GM12892 (cell line): ENCODE results near the gene TLE3.

Source experiments
- DNase-seq: peaks from one replicate; pipeline ENCODE4 v3.0.0; 2011; ENCODE audit not compliant: insufficient read length
- FAIRE-seq: peaks from 2 replicates; lab custom pipeline; 2011; peaks lifted over from hg19 to GRCh38; lab: Jason Lieb, UNC
- POLR2A ChIP-seq: IDR thresholded peaks from 2 replicates; pipeline ENCODE4 v1.6.1; 2011; ENCODE audit warnings: low read depth, low read length, control low read depth
- POLR2AphosphoS5 ChIP-seq: IDR thresholded peaks from 2 replicates; pipeline ENCODE4 v1.6.1; 2011; ENCODE audit warnings: low read depth, low read length, control low read depth
- TAF1 ChIP-seq: IDR thresholded peaks from 2 replicates; pipeline ENCODE4 v1.6.1; 2011; ENCODE audit warnings: low read depth, mild to moderate bottlenecking, control low read depth, low read length, borderline replicate concordance

TLE3 gene

GRCh38 chr15:70072479-70072878 is 25.2 kb downstream of the TLE3 start:
- FAIRE-seq (no peak), DNase-seq (no peak)
- TF ChIP-seq TAF1 (no peak), POLR2A (no peak), POLR2AphosphoS5 (no peak)

- DNase-seq (no peak), FAIRE-seq (no peak)
- TF ChIP-seq POLR2AphosphoS5: no peak
- no peak for TF ChIP-seq POLR2A
- TF ChIP-seq TAF1: no peak
Measured at GRCh38 chr15:70071799-70072198, 25.9 kb downstream of the TLE3 start.

GRCh38 chr15:70069716-70070115 is 28.0 kb downstream of the TLE3 start:
- TF ChIP-seq POLR2A: no peak
- TF ChIP-seq POLR2AphosphoS5: no peak
- TF ChIP-seq TAF1: no peak
- FAIRE-seq (no peak), DNase-seq (no peak)

GRCh38 chr15:70068783-70069565 is 28.7 kb downstream of the TLE3 start:
- DNase-seq: no peak
- TF ChIP-seq POLR2AphosphoS5: no peak
- TF ChIP-seq TAF1: no peak
- no peak for TF ChIP-seq POLR2A
- no peak for FAIRE-seq

- no peak for FAIRE-seq
- TF ChIP-seq POLR2AphosphoS5: no peak
- TF ChIP-seq POLR2A: no peak
- no peak for TF ChIP-seq TAF1
- no peak for DNase-seq
Measured at GRCh38 chr15:70067681-70068080, 30.0 kb downstream of the TLE3 start.

- FAIRE-seq (no peak), DNase-seq (no peak)
- TF ChIP-seq POLR2A (no peak), TAF1 (no peak), POLR2AphosphoS5 (no peak)
Measured at GRCh38 chr15:70067011-70067410, 30.7 kb downstream of the TLE3 start.

- FAIRE-seq (no peak), DNase-seq (no peak)
- TF ChIP-seq TAF1: no peak
- TF ChIP-seq POLR2AphosphoS5: no peak
- TF ChIP-seq POLR2A: no peak
Measured at GRCh38 chr15:70066447-70066846, 31.3 kb downstream of the TLE3 start.

- DNase-seq: no peak
- FAIRE-seq: no peak
- TF ChIP-seq POLR2AphosphoS5 (no peak), TAF1 (no peak), POLR2A (no peak)
Measured at GRCh38 chr15:70066004-70066403, 31.7 kb downstream of the TLE3 start.

GRCh38 chr15:70065006-70065722 is 32.6 kb downstream of the TLE3 start:
- TF ChIP-seq POLR2AphosphoS5 (no peak), TAF1 (no peak), POLR2A (no peak)
- no peak for DNase-seq
- FAIRE-seq: no peak

GRCh38 chr15:70064441-70064840 is 33.3 kb downstream of the TLE3 start:
- FAIRE-seq: no peak
- no peak for DNase-seq
- TF ChIP-seq TAF1: no peak
- TF ChIP-seq POLR2A: no peak
- TF ChIP-seq POLR2AphosphoS5: no peak

- FAIRE-seq: no peak
- no peak for DNase-seq
- TF ChIP-seq POLR2A (no peak), POLR2AphosphoS5 (no peak), TAF1 (no peak)
Measured at GRCh38 chr15:70063980-70064379, 33.7 kb downstream of the TLE3 start.

- DNase-seq (no peak), FAIRE-seq (no peak)
- TF ChIP-seq POLR2A (no peak), TAF1 (no peak), POLR2AphosphoS5 (no peak)
Measured at GRCh38 chr15:70063261-70063925, 34.3 kb downstream of the TLE3 start.
